GM21367 (cell line): ENCODE data around the gene RAB3C.

Source experiments
- ATAC-seq: cut with Tn5 transposase; IDR thresholded peaks from one replicate; pipeline ENCODE4 v1.9.1; 2021; ENCODE audit not compliant: unreplicated experiment

RAB3C gene

GRCh38 chr5:58860680-58861079 is 277.8 kb downstream of the RAB3C start:
- ATAC-seq, result no peak

- no peak for ATAC-seq
Measured at GRCh38 chr5:58868931-58869330, 286.1 kb downstream of the RAB3C start.

- peak; percentile 64 for ATAC-seq
Measured at GRCh38 chr5:58871648-58872242, 288.9 kb downstream of the RAB3C start.

GRCh38 chr5:58872670-58873273 is 289.9 kb downstream of the RAB3C start:
- ATAC-seq, result no peak

- no peak for ATAC-seq
Measured at GRCh38 chr5:58875599-58875998, 292.7 kb downstream of the RAB3C start.

GRCh38 chr5:58885260-58885659 is 302.4 kb downstream of the RAB3C start:
- no peak for ATAC-seq

- peak; percentile 85 for ATAC-seq
Measured at GRCh38 chr5:58886315-58887207, 303.7 kb downstream of the RAB3C start.

- ATAC-seq, result no peak
Measured at GRCh38 chr5:58887311-58887710, 304.4 kb downstream of the RAB3C start.

- no peak for ATAC-seq
Measured at GRCh38 chr5:58887721-58888409, 305.0 kb downstream of the RAB3C start.

GRCh38 chr5:58890265-58890664 is 307.4 kb downstream of the RAB3C start:
- ATAC-seq, result no peak

- ATAC-seq, result no peak
Measured at GRCh38 chr5:58890701-58891085, 307.8 kb downstream of the RAB3C start.

GRCh38 chr5:58891086-58891970 is 308.5 kb downstream of the RAB3C start:
- ATAC-seq, result no peak

GRCh38 chr5:58891971-58892343 is 309.1 kb downstream of the RAB3C start:
- ATAC-seq, result no peak

- ATAC-seq, result no peak
Measured at GRCh38 chr5:58893551-58893950, 310.7 kb downstream of the RAB3C start.

GRCh38 chr5:58898006-58898405 is 315.1 kb downstream of the RAB3C start:
- no peak for ATAC-seq

- no peak for ATAC-seq
Measured at GRCh38 chr5:58898538-58898937, 315.7 kb downstream of the RAB3C start.

- ATAC-seq, result no peak
Measured at GRCh38 chr5:58901271-58901670, 318.4 kb downstream of the RAB3C start.

- ATAC-seq, result no peak
Measured at GRCh38 chr5:58902305-58902704, 319.4 kb downstream of the RAB3C start.

GRCh38 chr5:58902765-58903164 is 319.9 kb downstream of the RAB3C start:
- no peak for ATAC-seq

GRCh38 chr5:58904737-58905136 is 321.9 kb downstream of the RAB3C start:
- no peak for ATAC-seq

- ATAC-seq, result no peak
Measured at GRCh38 chr5:58905944-58906343, 323.1 kb downstream of the RAB3C start.
